Measurements from ENCODE around the gene NDUFS3. TPM values are rescaled to one million over a fixed set of nuclear protein-coding genes. Genes with fewer than 3 reads are reported as not detected.

NDUFS3 gene
- total RNA-seq, 5 donors from 2014 or later (not counting 1 experiment from before 2014, with no cell fraction given) = 69.1 to 105 (median 76.1) TPM

DNA sequence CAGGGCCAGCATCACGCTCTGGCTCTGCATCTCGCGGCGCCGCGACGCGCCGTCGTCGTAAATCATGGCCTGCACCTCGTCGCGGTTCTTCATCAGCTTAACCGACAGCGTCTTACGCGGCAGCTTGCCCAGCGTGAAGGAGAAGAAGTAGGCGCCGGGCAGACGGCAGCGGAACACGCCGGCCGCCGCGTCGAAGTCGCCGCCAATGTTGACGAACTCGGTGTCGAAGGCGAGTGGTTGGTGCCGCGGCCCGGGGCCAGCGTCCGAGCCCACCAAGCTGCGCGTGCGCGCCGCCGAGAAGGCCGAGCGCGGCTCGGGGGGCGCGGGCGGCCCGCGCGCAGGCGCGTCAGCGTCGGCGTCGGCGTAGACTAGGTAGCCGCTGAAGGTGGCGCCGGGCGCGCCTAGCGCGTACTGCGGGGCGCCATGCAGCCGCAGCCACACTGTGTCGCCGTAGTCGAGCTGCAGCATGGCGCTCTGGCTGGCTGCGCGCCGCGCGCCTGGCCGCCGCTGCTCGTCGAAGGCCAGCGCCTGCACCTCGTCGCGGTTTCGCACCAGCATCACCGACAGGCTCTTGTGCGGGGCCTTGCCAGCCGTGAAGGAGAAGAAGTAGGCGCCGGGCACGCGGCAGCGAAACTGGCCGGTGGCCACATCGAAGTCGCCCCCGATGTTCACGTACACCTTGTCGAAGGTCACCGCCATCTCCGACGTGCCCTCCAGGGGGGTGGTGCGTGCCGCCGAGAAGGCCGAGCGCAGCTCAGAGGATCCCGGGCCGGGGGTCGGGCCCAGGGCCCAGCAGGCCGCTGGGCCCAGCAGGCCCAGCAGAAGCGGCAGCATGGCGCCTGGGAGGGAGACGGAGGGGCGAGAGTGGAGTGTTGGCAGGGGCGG lies 11.3 kb downstream of the NDUFS3 start:
- Histone ChIP-seq H3K4me1 (ENCODE audit: control insufficient read depth in 1 of 2, extremely low read depth in 1 of 2, insufficient read depth in 2 of 2, low read length in 2 of 2) (peaks cover 0 to 15% of the 10 kb centered on the region in 2 experiments), H3K27ac (ENCODE audit: low read length) (no peak overlapping the region), H3K4me3 (ENCODE audit: control insufficient read depth in 1 of 2, extremely low read depth in 1 of 2, low read length in 1 of 2) (no peak overlapping the region), H3K36me3 (ENCODE audit: control insufficient read depth in 2 of 2, extremely low read depth in 1 of 2, insufficient read depth in 1 of 2, low read length in 1 of 2) (peaks cover 0 to under 1% of the 10 kb centered on the region in 2 donors), H3K9me3 (no peaks in the 10 kb centered on the region), H3K27me3 (replicated peaks in 1 of 2; ENCODE audit: control insufficient read depth in 2 of 2, extremely low read depth in 1 of 2, insufficient read depth in 2 of 2, low read length in 1 of 2) (peaks cover 0 to 34% of the 10 kb centered on the region in 2 experiments)
- H3K27me3 Mint-ChIP-seq = peaks cover 16 to 27% of the 10 kb centered on the region in 2 donors
- H3K36me3 Mint-ChIP-seq = no peaks in the 10 kb centered on the region
- DNase-seq = no peak
- CTCF ChIA-PET = no interaction called here
- ATAC-seq (replicated peaks in 1 of 4) = no peak
- H3K27ac Mint-ChIP-seq = no peak overlapping the region
- POLR2A ChIA-PET = no interaction called here
- H3K4me3 Mint-ChIP-seq = no peak overlapping the region
- H3K4me1 Mint-ChIP-seq = peaks cover 0 to 10% (median 5%) of the 10 kb centered on the region in 3 donors
- WGBS (ENCODE audit: insufficient coverage) = 97% methylated on average over 119 of the region's 122 CpGs
- H3K9me3 Mint-ChIP-seq = no peaks in the 10 kb centered on the region

DNA sequence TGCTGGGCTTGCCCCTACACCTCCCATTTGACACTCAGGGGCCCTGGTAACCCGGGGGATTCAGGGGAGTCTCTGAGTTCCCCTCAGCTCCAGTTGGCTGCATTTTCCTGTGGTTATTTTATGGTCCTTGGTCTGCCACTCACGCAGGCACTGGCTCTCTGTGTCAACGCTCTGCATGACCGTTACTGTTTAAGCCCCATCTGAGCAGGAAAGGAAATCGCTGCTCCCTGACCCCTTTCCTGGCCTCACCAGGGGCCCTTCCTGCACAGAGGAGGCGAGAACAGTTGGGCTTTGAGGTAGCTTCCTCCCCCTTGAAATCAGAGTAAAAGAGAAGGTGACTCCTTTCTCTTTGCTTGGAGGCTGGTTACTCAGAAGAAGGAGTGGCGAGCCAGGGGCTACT lies 12.9 kb downstream of the NDUFS3 start:
- Histone ChIP-seq H3K4me3 (ENCODE audit: control insufficient read depth in 1 of 2, extremely low read depth in 1 of 2, low read length in 1 of 2) (no peak overlapping the region), H3K27ac (ENCODE audit: low read length) (no peak overlapping the region), H3K9me3 (no peaks in the 10 kb centered on the region), H3K27me3 (replicated peaks in 1 of 2; ENCODE audit: control insufficient read depth in 2 of 2, extremely low read depth in 1 of 2, insufficient read depth in 2 of 2, low read length in 1 of 2) (peaks cover 0 to 41% of the 10 kb centered on the region in 2 experiments), H3K36me3 (ENCODE audit: control insufficient read depth in 2 of 2, extremely low read depth in 1 of 2, insufficient read depth in 1 of 2, low read length in 1 of 2) (no peaks in the 10 kb centered on the region), H3K4me1 (ENCODE audit: control insufficient read depth in 1 of 2, extremely low read depth in 1 of 2, insufficient read depth in 2 of 2, low read length in 2 of 2) (peaks cover 0 to 15% of the 10 kb centered on the region in 2 experiments)
- no peak overlapping the region for H3K27ac Mint-ChIP-seq
- WGBS (ENCODE audit: insufficient coverage) = 16% methylated on average over 6 of the region's 7 CpGs
- H3K4me3 Mint-ChIP-seq = no peak overlapping the region
- POLR2A ChIA-PET = no interaction called here
- DNase-seq (no peak), ATAC-seq (replicated peaks in 1 of 4) (no peak)
- H3K9me3 Mint-ChIP-seq = no peaks in the 10 kb centered on the region
- CTCF ChIA-PET = no interaction called here
- H3K4me1 Mint-ChIP-seq = peaks cover 0 to 10% (median 5%) of the 10 kb centered on the region in 3 donors
- no peaks in the 10 kb centered on the region for H3K36me3 Mint-ChIP-seq
- peaks cover 23 to 34% of the 10 kb centered on the region in 2 donors for H3K27me3 Mint-ChIP-seq

DNA sequence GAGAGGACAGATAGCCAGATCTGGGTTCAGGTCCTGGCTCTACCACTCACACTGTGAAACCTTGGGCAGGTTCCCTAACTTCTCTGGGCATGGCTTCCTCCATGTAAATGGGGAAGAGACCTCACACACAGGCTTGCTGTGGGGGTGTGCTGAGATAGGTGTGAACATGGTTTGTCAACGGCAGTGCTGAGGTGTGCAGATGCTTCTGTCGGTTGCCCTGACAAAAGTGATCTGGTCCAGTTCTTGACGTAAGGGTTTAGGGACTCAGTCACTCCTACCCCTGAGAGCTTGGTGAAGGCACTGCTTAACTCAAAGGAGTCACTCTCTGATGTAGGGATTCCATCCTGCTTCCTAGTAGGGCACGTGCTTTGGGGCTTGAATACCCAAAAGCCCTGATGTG lies 13.4 kb downstream of the NDUFS3 start:
- H3K36me3 ChIP-seq (ENCODE audit: control insufficient read depth in 2 of 2, extremely low read depth in 1 of 2, insufficient read depth in 1 of 2, low read length in 1 of 2) = no peaks in the 10 kb centered on the region
- H3K27me3 ChIP-seq (replicated peaks in 1 of 2; ENCODE audit: control insufficient read depth in 2 of 2, extremely low read depth in 1 of 2, insufficient read depth in 2 of 2, low read length in 1 of 2) = peaks cover 0 to 41% of the 10 kb centered on the region in 2 experiments
- no peaks in the 10 kb centered on the region for H3K9me3 ChIP-seq
- H3K9me3 Mint-ChIP-seq = no peaks in the 10 kb centered on the region
- peaks cover 0 to 15% of the 10 kb centered on the region in 2 experiments for H3K4me1 ChIP-seq (ENCODE audit: control insufficient read depth in 1 of 2, extremely low read depth in 1 of 2, insufficient read depth in 2 of 2, low read length in 2 of 2)
- WGBS (ENCODE audit: insufficient coverage) = 56% methylated on average over 4 of the region's 4 CpGs
- ChIA-PET CTCF (no interaction called here), POLR2A (no interaction called here)
- no peak overlapping the region for H3K4me3 ChIP-seq (ENCODE audit: control insufficient read depth in 1 of 2, extremely low read depth in 1 of 2, low read length in 1 of 2)
- H3K27me3 Mint-ChIP-seq = peaks cover 23 to 34% of the 10 kb centered on the region in 2 donors
- H3K4me3 Mint-ChIP-seq = no peak overlapping the region
- no peak for ATAC-seq (replicated peaks in 1 of 4)
- H3K27ac Mint-ChIP-seq = no peak overlapping the region
- H3K27ac ChIP-seq (ENCODE audit: low read length) = no peak overlapping the region
- H3K4me1 Mint-ChIP-seq = peaks cover 0 to 10% (median 5%) of the 10 kb centered on the region in 3 donors
- no peak for DNase-seq
- no peaks in the 10 kb centered on the region for H3K36me3 Mint-ChIP-seq

DNA sequence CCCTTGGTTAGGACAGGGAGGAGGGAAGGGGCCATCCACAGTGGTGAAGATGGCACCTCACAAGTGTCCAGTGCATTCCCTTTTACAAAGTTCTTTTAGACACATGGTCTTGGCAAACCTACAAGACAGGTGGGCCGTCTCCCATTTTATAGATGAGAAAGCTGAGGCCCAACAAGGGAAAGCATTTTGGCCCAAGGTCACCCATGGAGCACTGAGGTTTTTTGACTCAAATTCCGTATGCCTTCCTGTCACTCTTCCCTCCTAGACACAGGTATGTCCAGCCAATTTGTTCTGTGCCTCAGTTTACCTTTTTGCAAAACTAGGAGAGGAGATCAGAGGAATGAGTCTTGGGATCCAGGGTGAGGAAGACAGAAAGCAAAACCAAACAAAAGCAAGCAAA lies 14.1 kb downstream of the NDUFS3 start:
- Histone ChIP-seq H3K4me3 (ENCODE audit: control insufficient read depth in 1 of 2, extremely low read depth in 1 of 2, low read length in 1 of 2) (no peak overlapping the region), H3K4me1 (ENCODE audit: control insufficient read depth in 1 of 2, extremely low read depth in 1 of 2, insufficient read depth in 2 of 2, low read length in 2 of 2) (peaks cover 0 to 15% of the 10 kb centered on the region in 2 experiments), H3K27ac (ENCODE audit: low read length) (no peak overlapping the region), H3K9me3 (no peaks in the 10 kb centered on the region), H3K27me3 (replicated peaks in 1 of 2; ENCODE audit: control insufficient read depth in 2 of 2, extremely low read depth in 1 of 2, insufficient read depth in 2 of 2, low read length in 1 of 2) (peaks cover 0 to 45% of the 10 kb centered on the region in 2 experiments), H3K36me3 (ENCODE audit: control insufficient read depth in 2 of 2, extremely low read depth in 1 of 2, insufficient read depth in 1 of 2, low read length in 1 of 2) (no peaks in the 10 kb centered on the region)
- no peak for ATAC-seq (replicated peaks in 1 of 4)
- Mint-ChIP-seq H3K9me3 (no peaks in the 10 kb centered on the region), H3K36me3 (no peaks in the 10 kb centered on the region), H3K4me3 (no peak overlapping the region), H3K27ac (no peak overlapping the region), H3K27me3 (peaks cover 23 to 34% of the 10 kb centered on the region in 2 donors), H3K4me1 (peaks cover 0 to 10% (median 5%) of the 10 kb centered on the region in 3 donors)
- ChIA-PET CTCF (no interaction called here), POLR2A (no interaction called here)
- no peak for DNase-seq
- 80% methylated on average over 1 of the region's 2 CpGs for WGBS (ENCODE audit: insufficient coverage)

DNA sequence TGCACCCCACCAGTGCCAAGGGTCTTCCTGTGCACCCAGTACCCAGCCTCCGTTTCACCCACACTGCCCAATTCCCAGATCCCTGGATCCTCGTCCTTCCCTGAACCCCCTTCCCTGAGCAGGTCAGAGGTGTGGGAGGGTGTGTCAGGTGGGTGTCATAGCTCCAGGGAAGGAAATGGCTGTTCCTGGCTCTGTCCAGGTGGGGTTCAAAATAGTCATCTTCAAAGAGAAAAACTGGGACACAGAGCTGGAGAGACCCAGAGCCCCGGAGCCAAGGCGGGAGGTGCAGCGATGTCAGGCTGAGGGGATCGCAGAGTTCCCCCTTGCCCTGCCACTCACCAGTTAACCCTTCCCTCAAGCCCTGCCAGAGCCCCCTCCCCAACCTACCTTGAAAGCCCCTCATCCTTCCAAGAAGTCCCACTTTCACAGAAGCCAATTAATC lies 14.6 kb downstream of the NDUFS3 start:
- H3K4me1 ChIP-seq (ENCODE audit: control insufficient read depth in 1 of 2, extremely low read depth in 1 of 2, insufficient read depth in 2 of 2, low read length in 2 of 2) = peaks cover 0 to 15% of the 10 kb centered on the region in 2 experiments
- DNase-seq = no peak
- 17% methylated on average over 4 of the region's 6 CpGs for WGBS (ENCODE audit: insufficient coverage)
- no peak overlapping the region for H3K27ac ChIP-seq (ENCODE audit: low read length)
- H3K27me3 Mint-ChIP-seq = peaks cover 23 to 34% of the 10 kb centered on the region in 2 donors
- peak overlapping the region in 1 of 3 donors; percentile 35 for H3K4me3 Mint-ChIP-seq
- H3K27me3 ChIP-seq (replicated peaks in 1 of 2; ENCODE audit: control insufficient read depth in 2 of 2, extremely low read depth in 1 of 2, insufficient read depth in 2 of 2, low read length in 1 of 2) = peaks cover 0 to 45% of the 10 kb centered on the region in 2 experiments
- no peaks in the 10 kb centered on the region for H3K36me3 ChIP-seq (ENCODE audit: control insufficient read depth in 2 of 2, extremely low read depth in 1 of 2, insufficient read depth in 1 of 2, low read length in 1 of 2)
- no peak for ATAC-seq (replicated peaks in 1 of 4)
- no peaks in the 10 kb centered on the region for H3K9me3 ChIP-seq
- POLR2A ChIA-PET = no interaction called here
- no peaks in the 10 kb centered on the region for H3K9me3 Mint-ChIP-seq
- H3K4me1 Mint-ChIP-seq = peaks cover 0 to 10% (median 5%) of the 10 kb centered on the region in 3 donors
- H3K4me3 ChIP-seq (ENCODE audit: control insufficient read depth in 1 of 2, extremely low read depth in 1 of 2, low read length in 1 of 2) = no peak overlapping the region
- no peaks in the 10 kb centered on the region for H3K36me3 Mint-ChIP-seq
- H3K27ac Mint-ChIP-seq = no peak overlapping the region
- CTCF ChIA-PET = no interaction called here

DNA sequence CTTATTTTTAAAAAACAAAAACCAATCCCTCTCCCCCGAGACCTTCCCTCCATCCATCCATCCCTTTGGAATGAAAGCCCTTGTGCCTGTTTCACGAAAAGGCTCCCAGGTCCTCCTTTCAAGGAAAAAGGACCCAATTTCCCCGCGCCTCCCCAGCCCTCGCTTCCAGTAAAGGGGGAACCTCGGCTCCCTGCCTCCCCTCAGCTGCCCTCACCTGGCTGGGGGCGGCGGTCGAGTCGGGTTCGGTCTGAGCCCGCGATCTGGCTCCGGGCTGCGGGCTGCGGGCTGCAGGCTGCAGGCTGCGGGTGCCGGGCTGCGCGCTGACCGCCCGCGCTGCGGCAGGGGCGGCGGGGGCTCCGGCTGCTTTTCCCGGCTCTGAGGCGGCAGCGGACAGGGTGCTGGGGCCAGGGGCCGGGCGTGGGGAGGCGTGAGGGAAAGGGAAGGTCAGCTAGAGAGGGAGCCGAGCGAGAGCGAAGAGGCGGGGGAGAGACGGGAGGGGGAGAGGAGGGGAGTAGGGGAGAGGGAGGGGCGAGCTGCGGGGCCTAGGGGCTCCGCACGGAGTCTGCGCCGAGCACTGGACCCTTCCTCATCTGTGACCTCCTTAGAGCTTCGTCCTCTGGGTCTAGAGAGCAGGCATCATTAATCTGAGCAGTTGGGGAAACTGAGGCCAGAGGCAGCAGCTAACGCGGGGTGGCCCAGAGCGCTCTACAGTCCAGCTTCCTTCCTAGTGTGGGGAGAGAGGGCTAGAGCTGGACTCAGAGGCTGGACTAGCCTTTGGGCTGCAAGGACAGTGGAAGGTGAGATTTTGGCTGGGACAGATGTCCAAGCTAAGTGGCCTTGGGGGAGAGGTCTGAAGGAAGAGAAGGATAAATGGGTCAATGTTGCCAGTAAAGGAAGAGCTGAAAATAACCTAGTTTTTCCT lies 15.3 kb downstream of the NDUFS3 start, which contains the start of gene C1QTNF4:
Gene C1QTNF4, minus strand, starts transcription at position 478 of the 922 bp plus-strand sequence. CDS start 3,601 bp downstream, outside the sequence.
- peaks cover 0 to 45% of the 10 kb centered on the region in 2 experiments for H3K27me3 ChIP-seq (replicated peaks in 1 of 2; ENCODE audit: control insufficient read depth in 2 of 2, extremely low read depth in 1 of 2, insufficient read depth in 2 of 2, low read length in 1 of 2)
- no peaks in the 10 kb centered on the region for H3K36me3 Mint-ChIP-seq
- H3K4me3 ChIP-seq (ENCODE audit: control insufficient read depth in 1 of 2, extremely low read depth in 1 of 2, low read length in 1 of 2) = no peak within 1 kb of the TSS
- H3K9me3 ChIP-seq = no peaks in the 10 kb centered on the region
- H3K9me3 Mint-ChIP-seq = no peaks in the 10 kb centered on the region
- H3K4me1 ChIP-seq (ENCODE audit: control insufficient read depth in 1 of 2, extremely low read depth in 1 of 2, insufficient read depth in 2 of 2, low read length in 2 of 2) = peaks cover 0 to 15% of the 10 kb centered on the region in 2 experiments
- H3K27me3 Mint-ChIP-seq = peaks cover 23 to 36% of the 10 kb centered on the region in 2 donors
- ChIA-PET POLR2A (no interaction called here), CTCF (no interaction called here)
- H3K4me1 Mint-ChIP-seq = peaks cover 0 to 10% (median 5%) of the 10 kb centered on the region in 3 donors
- no peak within 1 kb of the TSS for H3K27ac Mint-ChIP-seq
- no peak for ATAC-seq (replicated peaks in 1 of 4)
- 6% methylated on average over 45 of the region's 48 CpGs for WGBS (ENCODE audit: insufficient coverage)
- no peak for DNase-seq
- H3K36me3 ChIP-seq (ENCODE audit: control insufficient read depth in 2 of 2, extremely low read depth in 1 of 2, insufficient read depth in 1 of 2, low read length in 1 of 2) = no peaks in the 10 kb centered on the region
- peak within 1 kb of the TSS in 1 of 3 donors; percentile 35 for H3K4me3 Mint-ChIP-seq
- H3K27ac ChIP-seq (ENCODE audit: low read length) = no peak within 1 kb of the TSS

All from T-cell (primary cell).